ENCODE results near the gene VPS54.
"Not testable (repeated sequence)": the region's sequence is repeated elsewhere in the genome, so short reads cannot be mapped to it uniquely, and the experiment has no call there.

VPS54 gene

GRCh38 chr2:63942788-63943187 is 76.4 kb downstream of the VPS54 start:
- H3K4me1 ChIP-seq (ENCODE audit: control insufficient read depth in 1 of 2, insufficient read depth in 1 of 2, low read depth in 1 of 2, low read length in 1 of 2), result no peaks in the 10 kb centered on the region
- TF ChIP-seq, protein P1, sequence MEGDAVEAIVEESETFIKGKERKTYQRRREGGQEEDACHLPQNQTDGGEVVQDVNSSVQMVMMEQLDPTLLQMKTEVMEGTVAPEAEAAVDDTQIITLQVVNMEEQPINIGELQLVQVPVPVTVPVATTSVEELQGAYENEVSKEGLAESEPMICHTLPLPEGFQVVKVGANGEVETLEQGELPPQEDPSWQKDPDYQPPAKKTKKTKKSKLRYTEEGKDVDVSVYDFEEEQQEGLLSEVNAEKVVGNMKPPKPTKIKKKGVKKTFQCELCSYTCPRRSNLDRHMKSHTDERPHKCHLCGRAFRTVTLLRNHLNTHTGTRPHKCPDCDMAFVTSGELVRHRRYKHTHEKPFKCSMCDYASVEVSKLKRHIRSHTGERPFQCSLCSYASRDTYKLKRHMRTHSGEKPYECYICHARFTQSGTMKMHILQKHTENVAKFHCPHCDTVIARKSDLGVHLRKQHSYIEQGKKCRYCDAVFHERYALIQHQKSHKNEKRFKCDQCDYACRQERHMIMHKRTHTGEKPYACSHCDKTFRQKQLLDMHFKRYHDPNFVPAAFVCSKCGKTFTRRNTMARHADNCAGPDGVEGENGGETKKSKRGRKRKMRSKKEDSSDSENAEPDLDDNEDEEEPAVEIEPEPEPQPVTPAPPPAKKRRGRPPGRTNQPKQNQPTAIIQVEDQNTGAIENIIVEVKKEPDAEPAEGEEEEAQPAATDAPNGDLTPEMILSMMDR (IDR thresholded peaks at IDR 0.05), result no peak
- H3K27ac ChIP-seq, result no peak overlapping the region
- H3K9me3 ChIP-seq, result no peaks in the 10 kb centered on the region
- no peak overlapping the region for H3K4me3 ChIP-seq (ENCODE audit: low read depth in 1 of 2, low read length in 1 of 2)
- peaks cover 58% of the 10 kb centered on the region for H3K36me3 ChIP-seq
- H3K27me3 ChIP-seq, result no peaks in the 10 kb centered on the region

- not testable (repeated sequence) for H3K4me3 ChIP-seq (ENCODE audit: low read depth in 1 of 2, low read length in 1 of 2); H3K27ac ChIP-seq; H3K27me3 ChIP-seq; H3K9me3 ChIP-seq; H3K4me1 ChIP-seq (ENCODE audit: control insufficient read depth in 1 of 2, insufficient read depth in 1 of 2, low read depth in 1 of 2, low read length in 1 of 2)
- H3K36me3 ChIP-seq, result peaks cover 26% of the 10 kb centered on the region
Observed at GRCh38 chr2:63932104-63932503, 87.1 kb downstream of the VPS54 start.

- TF ChIP-seq, protein P1 (IDR thresholded peaks at IDR 0.05), result no peak
- no peak overlapping the region for H3K4me3 ChIP-seq (ENCODE audit: low read depth in 1 of 2, low read length in 1 of 2)
- peaks cover 22% of the 10 kb centered on the region for H3K36me3 ChIP-seq
- H3K27me3 ChIP-seq, result no peaks in the 10 kb centered on the region
- no peak overlapping the region for H3K27ac ChIP-seq
- H3K4me1 ChIP-seq (ENCODE audit: control insufficient read depth in 1 of 2, insufficient read depth in 1 of 2, low read depth in 1 of 2, low read length in 1 of 2), result no peaks in the 10 kb centered on the region
- no peaks in the 10 kb centered on the region for H3K9me3 ChIP-seq
Observed at GRCh38 chr2:63926815-63927214, 92.4 kb downstream of the VPS54 start.

DNA sequence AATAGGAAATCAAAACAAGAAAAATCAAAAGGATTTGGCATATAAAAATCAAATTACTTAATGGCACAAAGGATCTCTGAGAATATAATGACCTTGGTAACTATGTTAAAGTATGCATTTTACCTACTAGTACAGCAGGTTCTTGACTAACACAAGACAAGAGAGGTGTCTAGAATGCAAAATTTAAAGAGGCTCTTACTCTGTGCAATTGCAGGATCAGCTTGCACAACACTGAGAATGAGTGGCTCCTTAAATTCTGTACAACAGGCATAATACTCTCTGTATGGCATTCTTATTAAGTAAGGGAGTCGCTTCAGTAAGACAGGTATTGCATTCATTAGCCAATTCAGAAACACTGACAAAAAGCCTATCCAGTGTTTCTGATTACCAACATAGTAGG is 104.9 kb downstream of the VPS54 start:
- Histone ChIP-seq H3K9me3 (no peaks in the 10 kb centered on the region), H3K27me3 (no peaks in the 10 kb centered on the region), H3K36me3 (peaks cover 93% of the 10 kb centered on the region), H3K4me3 (ENCODE audit: low read depth in 1 of 2, low read length in 1 of 2) (no peak overlapping the region), H3K27ac (no peak overlapping the region), H3K4me1 (ENCODE audit: control insufficient read depth in 1 of 2, insufficient read depth in 1 of 2, low read depth in 1 of 2, low read length in 1 of 2) (no peaks in the 10 kb centered on the region)
- TF ChIP-seq, protein P1 (IDR thresholded peaks at IDR 0.05), result no peak

DNA sequence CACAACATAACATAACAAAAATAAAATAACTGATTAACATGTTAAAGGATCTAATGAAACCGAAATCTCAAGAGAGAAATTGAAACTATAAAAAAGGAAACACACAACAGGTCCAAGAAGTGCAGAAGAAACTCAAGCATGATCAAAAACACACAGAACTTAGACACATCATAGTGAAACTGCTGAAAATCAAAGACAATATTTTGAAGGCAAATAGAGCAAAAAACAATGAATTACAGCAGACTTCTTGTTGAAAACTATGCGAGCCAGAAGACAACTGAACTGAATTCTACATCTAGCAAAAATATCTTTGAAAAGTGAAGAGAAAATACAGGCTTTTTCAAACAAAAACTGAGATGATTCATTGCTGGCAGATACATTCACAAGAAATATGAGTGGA is 116.2 kb downstream of the VPS54 start:
- TF ChIP-seq, protein P1 (IDR thresholded peaks at IDR 0.05), result no peak
- Histone ChIP-seq H3K36me3 (peaks cover 48% of the 10 kb centered on the region), H3K9me3 (no peaks in the 10 kb centered on the region), H3K27ac (no peak overlapping the region), H3K4me1 (ENCODE audit: control insufficient read depth in 1 of 2, insufficient read depth in 1 of 2, low read depth in 1 of 2, low read length in 1 of 2) (no peaks in the 10 kb centered on the region), H3K27me3 (no peaks in the 10 kb centered on the region), H3K4me3 (ENCODE audit: low read depth in 1 of 2, low read length in 1 of 2) (no peak overlapping the region)

GRCh38 chr2:63902149-63902548 is 117.1 kb downstream of the VPS54 start:
- Histone ChIP-seq H3K4me3 (ENCODE audit: low read depth in 1 of 2, low read length in 1 of 2) (no peak overlapping the region), H3K9me3 (no peaks in the 10 kb centered on the region), H3K27me3 (no peaks in the 10 kb centered on the region), H3K4me1 (ENCODE audit: control insufficient read depth in 1 of 2, insufficient read depth in 1 of 2, low read depth in 1 of 2, low read length in 1 of 2) (no peaks in the 10 kb centered on the region), H3K36me3 (peaks cover 51% of the 10 kb centered on the region), H3K27ac (no peak overlapping the region)
- TF ChIP-seq, protein P1 (IDR thresholded peaks at IDR 0.05), result no peak

Data from neutrophil (primary cell).